Upper lobe of right lung (tissue), 1 donor: ENCODE data around the gene NUAK1. TPM values are rescaled to one million over a fixed set of nuclear protein-coding genes. Genes with fewer than 3 reads are reported as not detected.
A peak's percentile ranks its signal among the peaks of the same experiment; 100 is the strongest.

Source experiments
- ATAC-seq: fragments of 200-7000 bp; cut with Tn5 transposase; one replicate; pipeline ENCODE4 v1.9.1; 2020; ENCODE audit warnings: mild to moderate bottlenecking, moderate library complexity
- DNase-seq: peaks from one replicate; pipeline ENCODE4 v3.0.0-alpha.2; 2020
- H3K27ac ChIP-seq: fragments of 200-600 bp; one replicate; pipeline ENCODE4 v1.8.0; 2022
- H3K27me3 ChIP-seq: fragments of 200-600 bp; one replicate; pipeline ENCODE4 v1.8.0; 2022; ENCODE audit warnings: mild to moderate bottlenecking
- H3K36me3 ChIP-seq: fragments of 200-600 bp; one replicate; pipeline ENCODE4 v1.8.0; 2022
- H3K4me1 ChIP-seq: fragments of 200-600 bp; one replicate; pipeline ENCODE4 v1.8.0; 2022
- H3K4me3 ChIP-seq: fragments of 200-600 bp; one replicate; pipeline ENCODE4 v1.8.0; 2022; ENCODE audit warnings: mild to moderate bottlenecking
- H3K9me3 ChIP-seq: fragments of 200-600 bp; one replicate; pipeline ENCODE4 v1.8.0; 2022
- intact Hi-C: fragments of 100-400 bp; cut with DNase I; formaldehyde crosslinking; loops from one replicate; pipeline ENCODE4 v1.11.0; 2022
- total RNA-seq: library from RNA; stranded (reverse); fragmentation: NEBNext Ultra II Directional; extraction: Animal tissue kit (Norgen Biotek cat#: 25700); gene quantifications from one replicate; pipeline ENCODE4 v1.2.1, GENCODE V29; 2021
- TF ChIP-seq, protein P1 (sequence below): fragments of 200-600 bp; IDR thresholded peaks from one replicate; pipeline ENCODE4 v1.8.0; 2022; ENCODE audit warnings: antibody characterized with exemption
- donor health status: DM: no; HTN: yes; CAD: no; lungs with severe emphysema.

Gene NUAK1
- total RNA-seq, 1 donor from 2014 or later, result 40.8 TPM

DNA sequence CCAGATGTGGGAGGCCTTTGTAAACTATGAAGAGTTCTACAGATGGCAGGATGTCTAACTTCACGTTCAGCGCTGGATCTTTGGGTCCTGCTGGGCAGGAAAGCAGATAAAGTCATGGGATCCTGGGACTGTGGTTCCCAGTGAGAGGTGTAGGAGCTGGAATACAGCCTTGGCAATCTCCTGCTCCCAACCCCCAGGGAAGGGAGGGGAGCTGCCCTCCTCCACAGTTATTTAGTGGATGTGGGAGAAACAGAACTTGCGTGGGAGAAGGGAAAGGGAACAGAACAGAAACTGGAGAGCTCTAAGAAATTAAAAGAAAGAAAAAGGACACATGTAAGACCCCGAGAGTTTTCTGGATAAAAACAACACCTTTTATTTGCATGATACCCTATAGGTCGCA, 37.0 kb downstream of the NUAK1 start:
- no peak overlapping the region for H3K27ac ChIP-seq
- ATAC-seq (no peak), DNase-seq (no peak)

DNA sequence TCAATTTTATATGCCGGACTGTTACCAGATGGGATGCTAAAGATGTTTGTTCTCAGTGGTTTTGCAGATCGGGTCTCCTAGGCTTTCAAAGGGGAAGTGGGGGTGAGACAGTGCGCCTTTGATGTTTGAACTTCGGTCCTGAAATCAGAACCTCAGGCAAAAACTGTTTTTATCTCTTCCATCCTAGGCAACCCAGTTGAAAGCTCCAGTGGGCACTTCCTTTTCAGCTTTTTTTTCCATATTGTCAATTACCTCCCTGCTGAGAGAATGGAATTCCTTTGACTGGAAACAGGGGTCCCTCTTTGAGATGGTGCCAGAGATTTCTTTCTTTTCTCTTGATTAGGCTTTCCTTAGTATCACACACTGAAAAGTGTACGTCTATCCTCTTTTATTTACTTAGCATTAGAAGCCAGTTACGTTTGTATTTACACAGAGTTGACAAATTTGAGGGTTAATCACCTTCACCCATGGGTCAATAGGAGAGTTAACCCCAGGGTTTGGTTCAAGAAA, 40.0 kb downstream of the NUAK1 start:
- DNase-seq (no peak), ATAC-seq (no peak)
- Histone ChIP-seq H3K27ac (no peak overlapping the region), H3K4me1 (peaks cover 18% of the 10 kb centered on the region), H3K36me3 (peaks cover 6% of the 10 kb centered on the region), H3K27me3 (no peaks in the 10 kb centered on the region), H3K9me3 (no peaks in the 10 kb centered on the region), H3K4me3 (no peak overlapping the region)
- intact Hi-C loops, result no loop called here
- TF ChIP-seq, protein P1, sequence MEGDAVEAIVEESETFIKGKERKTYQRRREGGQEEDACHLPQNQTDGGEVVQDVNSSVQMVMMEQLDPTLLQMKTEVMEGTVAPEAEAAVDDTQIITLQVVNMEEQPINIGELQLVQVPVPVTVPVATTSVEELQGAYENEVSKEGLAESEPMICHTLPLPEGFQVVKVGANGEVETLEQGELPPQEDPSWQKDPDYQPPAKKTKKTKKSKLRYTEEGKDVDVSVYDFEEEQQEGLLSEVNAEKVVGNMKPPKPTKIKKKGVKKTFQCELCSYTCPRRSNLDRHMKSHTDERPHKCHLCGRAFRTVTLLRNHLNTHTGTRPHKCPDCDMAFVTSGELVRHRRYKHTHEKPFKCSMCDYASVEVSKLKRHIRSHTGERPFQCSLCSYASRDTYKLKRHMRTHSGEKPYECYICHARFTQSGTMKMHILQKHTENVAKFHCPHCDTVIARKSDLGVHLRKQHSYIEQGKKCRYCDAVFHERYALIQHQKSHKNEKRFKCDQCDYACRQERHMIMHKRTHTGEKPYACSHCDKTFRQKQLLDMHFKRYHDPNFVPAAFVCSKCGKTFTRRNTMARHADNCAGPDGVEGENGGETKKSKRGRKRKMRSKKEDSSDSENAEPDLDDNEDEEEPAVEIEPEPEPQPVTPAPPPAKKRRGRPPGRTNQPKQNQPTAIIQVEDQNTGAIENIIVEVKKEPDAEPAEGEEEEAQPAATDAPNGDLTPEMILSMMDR, result no peak

More for the DNA sequence above, 37.0 kb downstream of the NUAK1 start:
- intact Hi-C loops, result no loop called here
- H3K4me1 ChIP-seq, result peaks cover 16% of the 10 kb centered on the region
- peaks cover 13% of the 10 kb centered on the region for H3K36me3 ChIP-seq
- TF ChIP-seq, protein P1, result no peak
- no peak overlapping the region for H3K4me3 ChIP-seq
- H3K27me3 ChIP-seq, result no peaks in the 10 kb centered on the region
- no peaks in the 10 kb centered on the region for H3K9me3 ChIP-seq

DNA sequence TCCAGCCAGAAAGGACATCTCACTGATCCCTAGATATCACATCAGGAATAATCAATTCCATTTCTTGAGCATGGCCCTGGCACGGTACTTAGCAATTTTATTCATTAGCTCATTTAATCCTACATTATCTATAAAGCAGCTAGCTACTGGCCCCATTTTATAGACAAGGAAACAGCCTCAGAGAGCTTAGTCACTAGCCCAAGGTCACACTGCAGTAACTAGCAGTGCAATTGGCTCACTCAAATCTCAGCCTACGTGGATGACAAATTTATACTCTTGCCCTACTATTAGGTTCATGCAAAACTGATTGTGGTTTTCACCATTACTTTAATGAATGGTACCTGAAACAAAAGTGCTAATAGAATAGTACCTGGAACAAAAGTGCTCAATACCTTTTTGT, 41.7 kb downstream of the NUAK1 start:
- Histone ChIP-seq H3K27ac (peak overlapping the region; percentile 30), H3K4me3 (no peak overlapping the region), H3K27me3 (no peaks in the 10 kb centered on the region)

GRCh38 chr12:106096376-106096775, 42.4 kb downstream of the NUAK1 start:
- no peaks in the 10 kb centered on the region for H3K27me3 ChIP-seq
- no peaks in the 10 kb centered on the region for H3K36me3 ChIP-seq
- H3K4me1 ChIP-seq, result peaks cover 22% of the 10 kb centered on the region
- ATAC-seq, result no peak
- TF ChIP-seq, protein P1, result no peak
- no peaks in the 10 kb centered on the region for H3K9me3 ChIP-seq
- no peak overlapping the region for H3K4me3 ChIP-seq
- DNase-seq, result no peak
- H3K27ac ChIP-seq, result peak overlapping the region; percentile 30
- intact Hi-C loops, result no loop called here

More for the DNA sequence above, 41.7 kb downstream of the NUAK1 start:
- Histone ChIP-seq H3K4me1 (peaks cover 18% of the 10 kb centered on the region), H3K36me3 (peaks cover 2% of the 10 kb centered on the region), H3K9me3 (no peaks in the 10 kb centered on the region)
- DNase-seq (no peak), ATAC-seq (no peak)
- intact Hi-C loops, result no loop called here
- TF ChIP-seq, protein P1, result no peak

DNA sequence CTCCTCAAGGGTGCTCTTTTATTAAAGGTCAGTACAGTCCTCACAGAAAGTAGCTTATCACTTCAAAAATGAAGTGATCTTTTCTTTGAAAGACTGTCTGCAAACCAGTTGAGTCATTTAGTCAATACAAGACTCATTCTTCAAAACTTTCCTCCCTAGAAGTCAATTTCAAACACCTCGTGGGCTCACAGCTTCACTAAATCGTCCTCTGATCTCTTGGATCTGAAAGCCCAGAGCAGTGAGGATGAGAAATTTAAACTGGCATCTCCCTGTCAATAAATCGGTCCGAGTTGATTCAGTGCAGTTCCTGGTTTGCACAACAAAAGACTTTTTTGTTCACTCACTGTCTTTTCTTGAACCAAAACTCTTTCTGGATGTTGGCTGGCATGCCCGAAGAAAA, 44.5 kb downstream of the NUAK1 start:
- intact Hi-C loops, result no loop called here
- ATAC-seq (no peak), DNase-seq (no peak)
- no peaks in the 10 kb centered on the region for H3K36me3 ChIP-seq
- TF ChIP-seq, protein P1, result no peak
- no peak overlapping the region for H3K4me3 ChIP-seq
- H3K27me3 ChIP-seq, result no peaks in the 10 kb centered on the region
- peaks cover 39% of the 10 kb centered on the region for H3K4me1 ChIP-seq
- no peak overlapping the region for H3K27ac ChIP-seq
- no peaks in the 10 kb centered on the region for H3K9me3 ChIP-seq

DNA sequence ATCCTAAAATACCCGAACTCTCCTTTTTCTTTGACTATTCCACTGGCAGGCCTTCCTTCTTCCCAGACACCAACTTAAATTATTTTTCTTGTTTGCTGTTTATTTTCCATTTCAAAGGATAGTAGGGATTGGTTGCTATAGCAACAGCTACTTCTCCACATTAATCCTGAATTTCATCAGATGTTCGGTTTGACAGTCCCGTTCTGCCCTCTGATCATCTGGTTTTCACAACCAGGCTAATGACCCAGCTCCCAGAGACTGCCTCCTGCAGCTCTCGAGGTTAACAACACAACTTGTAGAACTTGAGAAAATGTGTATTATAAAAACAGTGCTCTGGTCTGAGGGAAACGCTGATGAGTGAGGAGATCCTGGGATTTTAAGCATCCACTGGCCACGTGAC, 45.5 kb downstream of the NUAK1 start:
- H3K4me1 ChIP-seq, result peaks cover 44% of the 10 kb centered on the region
- H3K9me3 ChIP-seq, result no peaks in the 10 kb centered on the region
- H3K27ac ChIP-seq, result peak overlapping the region; percentile 11
- DNase-seq, result no peak
- H3K27me3 ChIP-seq, result no peaks in the 10 kb centered on the region
- intact Hi-C loops, result no loop called here
- no peak overlapping the region for H3K4me3 ChIP-seq
- TF ChIP-seq, protein P1, result no peak
- ATAC-seq, result no peak
- no peaks in the 10 kb centered on the region for H3K36me3 ChIP-seq
